ENCODE data around the gene MAPK7.

DNA sequence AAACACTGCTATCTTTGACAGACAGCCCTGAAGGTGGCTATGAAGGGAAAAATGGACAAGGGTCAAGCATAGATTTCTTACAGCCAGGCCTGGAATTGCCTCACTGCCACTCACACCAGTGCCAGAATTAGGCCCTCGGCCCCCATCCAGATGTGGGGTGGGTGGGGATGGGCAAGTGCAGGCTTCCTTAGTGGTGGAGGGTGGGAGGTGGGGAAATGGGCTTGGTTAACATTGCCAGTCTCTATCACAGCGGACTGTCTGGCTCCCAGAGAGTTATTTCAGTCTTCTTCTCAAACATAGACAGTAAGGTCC, 40.6 kb upstream of the MAPK7 start:
- TF ChIP-seq CTCF (conservative IDR thresholded peaks at IDR 0.05 in 1 of 2, IDR thresholded peaks at IDR 0.05 in 1 of 2; ENCODE audit: extremely low read depth in 1 of 2, insufficient read depth in 1 of 2, low read depth in 1 of 2, low read length in 2 of 2) (no peak), EZH2 (IDR thresholded peaks at IDR 0.05; ENCODE audit: borderline replicate concordance, low read length) (no peak)
